ENCODE measurements around the gene PGK1. TPM values are rescaled to one million over a fixed set of nuclear protein-coding genes. Genes with fewer than 3 reads are reported as not detected.
"Not testable (repeated sequence)": the region's sequence is repeated elsewhere in the genome, so short reads cannot be mapped to it uniquely, and the experiment has no call there.

PGK1 gene
- total and polyA plus RNA-seq, 8 donors = 29.3 to 207 (median 115) TPM

- 78 to 90% (median 88%) methylated on average over 5 of the region's 5 CpGs for WGBS, 5 donors
- Histone ChIP-seq H3K4me1 (no peaks in the 10 kb centered on the region), H3K36me3 (no peaks in the 10 kb centered on the region), H3K27me3 (no peaks in the 10 kb centered on the region), H3K27ac (no peak overlapping the region), H3K9me3 (peaks cover 0 to 26% (median 9%) of the 10 kb centered on the region in 4 donors), H3K4me3 (no peak overlapping the region)
- intact Hi-C loops (cut with DNase I; ENCODE audit: low total_unique reads) = no loop called here
- TF ChIP-seq EP300 (IDR thresholded peaks at IDR 0.05) = no peak
- TF ChIP-seq CTCF (IDR thresholded peaks at IDR 0.05) = no peak
- no peak for TF ChIP-seq POLR2AphosphoS5 (IDR thresholded peaks at IDR 0.05)
- DNase-seq = no peak
Observed at GRCh38 chrX:78075787-78076389, 28.2 kb upstream of the PGK1 start.

GRCh38 chrX:78081413-78081812 lies 22.6 kb upstream of the PGK1 start:
- DNase-seq; H3K4me1 ChIP-seq; H3K27ac ChIP-seq; H3K27me3 ChIP-seq; H3K4me3 ChIP-seq; H3K36me3 ChIP-seq; intact Hi-C loops (cut with DNase I; ENCODE audit: low total_unique reads): not testable (repeated sequence)
- peaks cover 0 to 12% (median under 1%) of the 10 kb centered on the region in 4 donors for H3K9me3 ChIP-seq
- 83 to 91% (median 89%) methylated on average over 6 of the region's 6 CpGs for whole genome bisulfite sequencing, 5 donors

- DNase-seq = peak in 1 of 2 donors; percentile 39
- 34 to 69% (median 39%) methylated on average over 2 of the region's 2 CpGs for WGBS, 5 donors
- intact Hi-C loops (cut with DNase I; ENCODE audit: low total_unique reads) = no loop called here
- no peak for TF ChIP-seq POLR2A (IDR thresholded peaks at IDR 0.05)
- peak in 1 of 7 experiments; percentile 8 for TF ChIP-seq CTCF (IDR thresholded peaks at IDR 0.05)
- no peak overlapping the region for H3K27ac ChIP-seq
- H3K4me3 ChIP-seq = no peak overlapping the region
- H3K9me3 ChIP-seq = peaks cover 0 to 8% (median 2%) of the 10 kb centered on the region in 4 donors
- no peaks in the 10 kb centered on the region for H3K27me3 ChIP-seq
- no peaks in the 10 kb centered on the region for H3K4me1 ChIP-seq
- H3K36me3 ChIP-seq = no peaks in the 10 kb centered on the region
Observed at GRCh38 chrX:78092296-78092695, 11.8 kb upstream of the PGK1 start.

- H3K36me3 ChIP-seq = no peaks in the 10 kb centered on the region
- intact Hi-C loops (cut with DNase I; ENCODE audit: low total_unique reads) = no loop called here
- no peaks in the 10 kb centered on the region for H3K4me1 ChIP-seq
- H3K27ac ChIP-seq = no peak overlapping the region
- no peak overlapping the region for H3K4me3 ChIP-seq
- H3K27me3 ChIP-seq = no peaks in the 10 kb centered on the region
- H3K9me3 ChIP-seq = no peaks in the 10 kb centered on the region
- no peak for DNase-seq
- TF ChIP-seq POLR2AphosphoS5 (IDR thresholded peaks at IDR 0.05) (no peak), POLR2A (IDR thresholded peaks at IDR 0.05) (no peak)
Observed at GRCh38 chrX:78098108-78098507, 5.9 kb upstream of the PGK1 start.

- Histone ChIP-seq H3K4me1 (peaks cover 6 to 18% (median 11%) of the 10 kb centered on the region in 4 donors), H3K36me3 (no peaks in the 10 kb centered on the region), H3K27me3 (no peaks in the 10 kb centered on the region), H3K9me3 (no peaks in the 10 kb centered on the region), H3K27ac (no peak overlapping the region), H3K4me3 (no peak overlapping the region)
- TF ChIP-seq EP300 (IDR thresholded peaks at IDR 0.05) (no peak), POLR2A (IDR thresholded peaks at IDR 0.05) (no peak), CTCF (IDR thresholded peaks at IDR 0.05) (no peak), POLR2AphosphoS5 (IDR thresholded peaks at IDR 0.05) (no peak)
- intact Hi-C loops (cut with DNase I; ENCODE audit: low total_unique reads) = no loop called here
- DNase-seq = peak in 1 of 2 donors; percentile 25
- 50 to 93% (median 81%) methylated on average over 1 of the region's 1 CpG for WGBS, 5 donors
Observed at GRCh38 chrX:78102091-78102490, 2.0 kb upstream of the PGK1 start.
